IMR-90 (cell line): ENCODE data around the gene TLR10. TPM values are rescaled to one million over a fixed set of nuclear protein-coding genes. Genes with fewer than 3 reads are reported as not detected.
"Not testable (repeated sequence)": the region's sequence is repeated elsewhere in the genome, so short reads cannot be mapped to it uniquely, and the experiment has no call there.

Experiments used
- ATAC-seq: fragments of 200-7000 bp; cut with Tn5 transposase; 2 replicates; pipeline ENCODE4 v1.9.1; 2020; ENCODE audit warnings: low read depth, mild to moderate bottlenecking, moderate library complexity
- BruUV-seq: library from RNA; stranded (reverse); fragments of 400-500 nt; replicated peaks from 2 replicates; lab custom pipeline; 2021; lab: Mats Ljungman, UMichigan
- CTCF ChIA-PET: fragments of 300-600 bp; formaldehyde crosslinking; extraction: SDS; loops from one replicate; lab custom pipeline; 2021; ENCODE audit warnings: antibody characterized with exemption; lab: Yijun Ruan, JAX
- POLR2A ChIA-PET: fragments of 300-600 bp; sonication (Branson Sonifier 250); formaldehyde crosslinking; loops from one replicate; lab custom pipeline; 2022; ENCODE audit warnings: antibody characterized with exemption; ENCODE audit not compliant: unreplicated experiment; lab: Charles Lee
- DNase-seq: peaks from one replicate; pipeline ENCODE4 v3.0.0; 2013
- H2AFZ ChIP-seq: replicated peaks from 2 replicates; pipeline ENCODE3; 2013; ENCODE audit warnings: low read length, mild to moderate bottlenecking; ENCODE audit not compliant: poor library complexity
- H2AK5ac ChIP-seq: 2 replicates; pipeline ENCODE4 v1.6.1; 2013; ENCODE audit warnings: low read depth, low read length, inconsistent platforms
- H2AK9ac ChIP-seq: replicated peaks from 2 replicates; pipeline ENCODE3; 2013; ENCODE audit warnings: mild to moderate bottlenecking, low read depth, low read length, moderate library complexity; ENCODE audit not compliant: poor library complexity
- H2BK120ac ChIP-seq: 2 replicates; pipeline ENCODE4 v1.6.1; 2013; ENCODE audit warnings: low read depth, low read length, inconsistent platforms
- H2BK15ac ChIP-seq: 3 replicates; pipeline ENCODE4 v1.6.1; 2013; ENCODE audit warnings: low read depth, low read length, inconsistent platforms
- H2BK20ac ChIP-seq: 2 replicates; pipeline ENCODE4 v1.6.1; 2013; ENCODE audit warnings: low read depth, mild to moderate bottlenecking, inconsistent platforms, low read length, moderate library complexity
- H2BK5ac ChIP-seq: 2 replicates; pipeline ENCODE4 v1.6.1; 2013; ENCODE audit warnings: mild to moderate bottlenecking, low read depth, low read length, inconsistent platforms; ENCODE audit not compliant: poor library complexity, severe bottlenecking
- H3K14ac ChIP-seq: replicated peaks from 2 replicates; pipeline ENCODE4 v1.6.1; 2013; ENCODE audit warnings: low read depth, low read length, inconsistent platforms
- H3K18ac ChIP-seq: 2 replicates; pipeline ENCODE4 v1.6.1; 2013; ENCODE audit warnings: low read depth, low read length, control low read depth
- H3K23ac ChIP-seq: 2 replicates; pipeline ENCODE4 v1.6.1; 2013; ENCODE audit warnings: low read depth, low read length, inconsistent platforms
- H3K27ac ChIP-seq: 2 replicates; pipeline ENCODE4 v1.5.1; 2013; ENCODE audit warnings: mild to moderate bottlenecking, control low read depth, low read length; ENCODE audit not compliant: insufficient read depth
- H3K27me3 ChIP-seq: 2 replicates; pipeline ENCODE4 v1.6.1; 2013; ENCODE audit warnings: low read length; ENCODE audit not compliant: control insufficient read depth, insufficient read depth
- H3K36me3 ChIP-seq: 2 replicates; pipeline ENCODE4 v1.6.1; 2013; ENCODE audit warnings: low read length, mixed read lengths; ENCODE audit not compliant: control insufficient read depth, insufficient read depth
- H3K4ac ChIP-seq: 2 replicates; pipeline ENCODE4 v1.6.1; 2013; ENCODE audit warnings: low read depth, low read length, inconsistent platforms
- H3K4me1 ChIP-seq: 2 replicates; pipeline ENCODE4 v1.6.1; 2013; ENCODE audit warnings: low read length, mixed read lengths; ENCODE audit not compliant: control insufficient read depth, insufficient read depth
- H3K4me2 ChIP-seq: 2 replicates; pipeline ENCODE4 v1.6.1; 2013; ENCODE audit warnings: low read depth, mild to moderate bottlenecking, control low read depth, low read length, moderate library complexity
- H3K4me3 ChIP-seq: 2 replicates; pipeline ENCODE4 v1.5.1; 2013; ENCODE audit warnings: low read depth, mild to moderate bottlenecking, control low read depth, low read length, moderate library complexity; ENCODE audit not compliant: insufficient read depth
- H3K56ac ChIP-seq: 2 replicates; pipeline ENCODE4 v1.6.1; 2013; ENCODE audit warnings: low read length, inconsistent platforms; ENCODE audit not compliant: insufficient read depth; ENCODE audit errors: extremely low read depth
- H3K79me1 ChIP-seq, 2 experiments: 2 replicates each; pipeline ENCODE4 v1.6.1; 2013; ENCODE audit warnings: low read length in 2 of 2, inconsistent platforms in 1 of 2, low read depth in 1 of 2
- H3K9ac ChIP-seq: 2 replicates; pipeline ENCODE4 v1.6.1; 2013; ENCODE audit warnings: low read depth, low read length, control low read depth
- H3K9me1 ChIP-seq: 2 replicates; pipeline ENCODE4 v1.6.1; 2013; ENCODE audit warnings: low read length, inconsistent platforms; ENCODE audit not compliant: insufficient read depth
- H3K9me3 ChIP-seq: 2 replicates; pipeline ENCODE4 v1.6.1; 2013; ENCODE audit warnings: low read length; ENCODE audit not compliant: control insufficient read depth, insufficient read depth
- H4K20me1 ChIP-seq: 2 replicates; pipeline ENCODE4 v1.6.1; 2013; ENCODE audit warnings: low read length, inconsistent platforms; ENCODE audit not compliant: insufficient read depth
- H4K5ac ChIP-seq: 2 replicates; pipeline ENCODE4 v1.6.1; 2013; ENCODE audit warnings: mild to moderate bottlenecking, low read depth, low read length, control low read depth
- H4K8ac ChIP-seq, 2 experiments: 2 replicates each; pipeline ENCODE4 v1.6.1; 2013; ENCODE audit warnings: low read depth in 2 of 2, low read length in 2 of 2, control low read depth in 1 of 2, inconsistent platforms in 1 of 2
- H4K91ac ChIP-seq: 2 replicates; pipeline ENCODE4 v1.6.1; 2013; ENCODE audit warnings: low read depth, low read length, inconsistent platforms; ENCODE audit not compliant: insufficient read depth
- WGBS, 2 experiments: methylation state at CpG; one replicate each; pipeline versions ENCODE4 v1.1.5 to v1.1.7; 2013; ENCODE audit warnings: missing lambda C conversion rate in 2 of 2; ENCODE audit not compliant: insufficient read length in 1 of 2; ENCODE audit errors: extremely low coverage in 2 of 2; 5-methylcytosine and 5-hydroxymethylcytosine counted together
- dilution Hi-C: fragments of 300-500 bp; cut with HindIII; formaldehyde crosslinking; loops from one replicate; pipeline ENCODE4 v1.14.3; 2018; ENCODE audit warnings: low sequenced_read_pairs; ENCODE audit not compliant: unreplicated experiment
- in situ Hi-C: fragments of 300-500 bp; cut with MboI; formaldehyde crosslinking; loops from 3 replicates; pipeline ENCODE4 v1.14.3; 2019; ENCODE audit warnings: low sequenced_read_pairs, inconsistent platforms, mixed read lengths
- intact Hi-C: fragments of 100-400 bp; cut with micrococcal nuclease; formaldehyde crosslinking; loops from 2 replicates; pipeline ENCODE4 v1.10.0; 2022
- polyA plus RNA-seq, 3 experiments: library from polyadenylated mRNA; depleted of rRNA; stranded (reverse); fragments of >200 nt; gene quantifications; 2 replicates each; pipeline ENCODE4 v1.2.3, GENCODE V29; 2012; ENCODE audit warnings: low replicate concordance in 1 of 3
- total RNA-seq: library from RNA; depleted of rRNA; stranded (reverse); fragments of >200 nt; gene quantifications from 2 replicates; pipeline ENCODE4 v1.2.3, GENCODE V29; 2012

TLR10 gene
- total and polyA plus RNA-seq, 2 of the 4 experiments (the other 2 are of a cell fraction), result not detected

DNA sequence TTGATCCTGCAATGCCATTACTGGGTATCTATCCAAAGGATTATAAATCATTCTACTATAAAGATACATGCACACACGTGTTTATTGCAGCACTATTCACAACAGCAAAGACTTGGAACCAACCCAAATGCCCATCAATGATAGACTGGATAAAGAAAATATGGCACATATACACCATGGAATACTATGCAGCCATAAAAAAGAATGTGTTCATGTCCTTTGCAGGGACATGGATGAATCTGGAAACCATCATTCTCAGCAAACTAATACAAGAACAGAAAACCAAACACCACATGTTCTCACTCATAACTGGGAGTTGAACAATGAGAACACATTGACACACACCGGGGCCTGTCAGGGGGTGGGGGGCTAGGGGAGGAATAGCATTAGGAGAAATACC lies 4.9 kb downstream of the TLR10 start:
- dilution Hi-C loops, H3K4ac ChIP-seq, H2BK20ac ChIP-seq, H3K4me1 ChIP-seq, H2BK15ac ChIP-seq, H4K91ac ChIP-seq, H3K9me3 ChIP-seq, H3K4me2 ChIP-seq, H4K5ac ChIP-seq, H2AK5ac ChIP-seq, H4K20me1 ChIP-seq, H3K36me3 ChIP-seq, H2AFZ ChIP-seq, BruUV-seq, H3K23ac ChIP-seq, H3K27me3 ChIP-seq, DNase-seq, H3K27ac ChIP-seq, in situ Hi-C loops, H2BK5ac ChIP-seq, POLR2A ChIA-PET, ATAC-seq, H3K56ac ChIP-seq, H2BK120ac ChIP-seq, H3K14ac ChIP-seq, H3K79me1 ChIP-seq, H3K18ac ChIP-seq, CTCF ChIA-PET, intact Hi-C loops, H3K4me3 ChIP-seq, H2AK9ac ChIP-seq, H4K8ac ChIP-seq, H3K9me1 ChIP-seq, H3K9ac ChIP-seq: not testable (repeated sequence)
- no CpG with 5 or more reads among the region's 2 CpGs for WGBS, 2 experiments
